ENCODE results near the gene ABCG5. TPM values are rescaled to one million over a fixed set of nuclear protein-coding genes. Genes with fewer than 3 reads are reported as not detected.

Gene ABCG5
- total RNA-seq, 1 experiment from 2014 or later = not detected

- no peak for TF ChIP-seq TEAD4 (CRISPR knock-in tag; IDR thresholded peaks at IDR 0.05)
- no peak for TF ChIP-seq ZNF425 (CRISPR knock-in tag; conservative IDR thresholded peaks at IDR 0.05)
- no peak for TF ChIP-seq EMX1 (CRISPR knock-in tag; IDR thresholded peaks at IDR 0.05)
- TF ChIP-seq E2F4 (CRISPR knock-in tag; IDR thresholded peaks at IDR 0.05; ENCODE audit: borderline replicate concordance, low read depth) = no peak
- 0 out of 2 replicates have a peak, but pooled peaks have one; percentile 50 for TF ChIP-seq TEAD1 (CRISPR knock-in tag; IDR thresholded peaks at IDR 0.05)
- no peak for TF ChIP-seq TCF7 (CRISPR knock-in tag; IDR thresholded peaks at IDR 0.05; ENCODE audit: low read depth)
- TF ChIP-seq ZNF423 (CRISPR knock-in tag; IDR thresholded peaks at IDR 0.05) = peak; percentile 73; the same call in 1 of the 2 replicates
- no peak for TF ChIP-seq SMAD4 (CRISPR knock-in tag; IDR thresholded peaks at IDR 0.05)
- TF ChIP-seq FOXK1 (CRISPR knock-in tag; IDR thresholded peaks at IDR 0.05) = no peak
- TF ChIP-seq KAT7 (CRISPR knock-in tag; IDR thresholded peaks at IDR 0.05; ENCODE audit: borderline replicate concordance) = no peak
- no peak for TF ChIP-seq PRDM15 (CRISPR knock-in tag; IDR thresholded peaks at IDR 0.05)
- no peak for TF ChIP-seq ESRRA (CRISPR knock-in tag; IDR thresholded peaks at IDR 0.05; ENCODE audit: borderline replicate concordance)
- peak; percentile 82 for TF ChIP-seq MAX (CRISPR knock-in tag; IDR thresholded peaks at IDR 0.05)
- no peak for TF ChIP-seq TP53 (CRISPR knock-in tag; IDR thresholded peaks at IDR 0.05)
- TF ChIP-seq ZNF121 (CRISPR knock-in tag; IDR thresholded peaks at IDR 0.05) = peak; percentile 96
- no peak for TF ChIP-seq ZNF671 (CRISPR knock-in tag; IDR thresholded peaks at IDR 0.05)
- TF ChIP-seq ETV6 (CRISPR knock-in tag; IDR thresholded peaks at IDR 0.05) = no peak
- TF ChIP-seq CDX4 (CRISPR knock-in tag; IDR thresholded peaks at IDR 0.05; ENCODE audit: borderline replicate concordance) = no peak
- no peak for TF ChIP-seq E2F5 (CRISPR knock-in tag; IDR thresholded peaks at IDR 0.05)
- no peak for TF ChIP-seq NFATC4 (CRISPR knock-in tag; IDR thresholded peaks at IDR 0.05)
- no peak for TF ChIP-seq ZBTB21 (CRISPR knock-in tag; IDR thresholded peaks at IDR 0.05; ENCODE audit: borderline replicate concordance)
- no peak for TF ChIP-seq JUN (CRISPR knock-in tag; IDR thresholded peaks at IDR 0.05)
- no peak for TF ChIP-seq NFE2L1 (CRISPR knock-in tag; IDR thresholded peaks at IDR 0.05)
- no peak for TF ChIP-seq E2F1 (CRISPR knock-in tag; IDR thresholded peaks at IDR 0.05)
- 0 out of 2 replicates have a peak, but pooled peaks have one; percentile 24 for TF ChIP-seq SP1 (CRISPR knock-in tag; conservative IDR thresholded peaks at IDR 0.05)
These were observed 64.6 kb downstream of the ABCG5 start, which contains the start of gene DYNC2LI1 (continued) for GRCh38 chr2:43773876-43774613.
